B cell (primary cell): ENCODE results near the gene LRRC4C. TPM values are rescaled to one million over a fixed set of nuclear protein-coding genes. Genes with fewer than 3 reads are reported as not detected.

Experiments used
- ATAC-seq: fragments of 200-7000 bp; cut with Tn5 transposase; one replicate; pipeline ENCODE4 v1.10.0; 2021; ENCODE audit warnings: low read depth, mild to moderate bottlenecking, moderate number of reproducible peaks, moderate library complexity
- CTCF ChIA-PET: fragments of 350-600 bp; sonication (Branson Sonifier 250); formaldehyde crosslinking; loops from one replicate; lab custom pipeline; 2021; ENCODE audit warnings: antibody characterized with exemption, inconsistent platforms; lab: Charles Lee
- POLR2A ChIA-PET: fragments of 350-600 bp; sonication (Branson Sonifier 250); formaldehyde crosslinking; loops from one replicate; lab custom pipeline; 2021; ENCODE audit warnings: antibody characterized with exemption; lab: Charles Lee
- DNase-seq: peaks from one replicate; pipeline ENCODE4 v3.0.0; 2013
- H2AFZ ChIP-seq: 2 replicates; pipeline ENCODE4 v1.6.1; 2012; ENCODE audit warnings: mild to moderate bottlenecking, low read depth, low read length; ENCODE audit not compliant: insufficient read depth, poor library complexity, severe bottlenecking
- H3K27ac ChIP-seq, 2 donors: 1 replicate in 1 of 2; 2 replicates in 1 of 2; pipeline ENCODE4 v1.5.1; 2012 to 2013; ENCODE audit warnings: low read length in 2 of 2, mild to moderate bottlenecking in 2 of 2, moderate library complexity in 1 of 2
- H3K27me3 ChIP-seq, 4 experiments: fragments of 200-600 bp in 1 of 4; sonication (generic) in 1 of 4; replicated peaks in 1 of 4; 1 replicate in 2 of 4; 2 replicates in 2 of 4; pipeline versions ENCODE4 v1.6.1 to v1.7.0; 2013 to 2016; ENCODE audit warnings: low read length in 3 of 4, mild to moderate bottlenecking in 2 of 4, mixed read lengths in 1 of 4, moderate library complexity in 1 of 4; ENCODE audit not compliant: insufficient read depth in 4 of 4, control insufficient read depth in 3 of 4; ENCODE audit errors: control extremely low read depth in 1 of 4
- H3K36me3 ChIP-seq, 2 experiments: replicated peaks in 1 of 2; 1 replicate in 1 of 2; 2 replicates in 1 of 2; pipeline versions ENCODE4 v1.6.1 to v1.7.1; 2013; ENCODE audit warnings: low read length in 1 of 2; ENCODE audit not compliant: insufficient read depth in 2 of 2, control insufficient read depth in 1 of 2; ENCODE audit errors: control extremely low read depth in 1 of 2, extremely low read depth in 1 of 2
- H3K4me1 ChIP-seq, 2 donors: fragments of 200-600 bp in 1 of 2; sonication (generic) in 1 of 2; 1 replicate in 1 of 2; 2 replicates in 1 of 2; pipeline versions ENCODE4 v1.5.1 to v1.6.1; 2013 to 2017; ENCODE audit warnings: low read length in 2 of 2; ENCODE audit not compliant: control insufficient read depth in 2 of 2, insufficient read depth in 2 of 2
- H3K4me2 ChIP-seq: replicated peaks from 2 replicates; pipeline ENCODE3; 2012; ENCODE audit warnings: mild to moderate bottlenecking, low read depth, low read length; ENCODE audit not compliant: poor library complexity, severe bottlenecking
- H3K4me3 ChIP-seq, 5 experiments: fragments of 200-600 bp in 1 of 5; sonication (generic) in 1 of 5; 1 replicate in 3 of 5; 2 replicates in 2 of 5; pipeline versions ENCODE4 v1.5.1 to v1.7.0; 2011 to 2016; ENCODE audit warnings: low read length in 4 of 5, mild to moderate bottlenecking in 4 of 5, low read depth in 2 of 5, control low read depth in 1 of 5, moderate library complexity in 1 of 5; ENCODE audit not compliant: insufficient read depth in 1 of 5; ENCODE audit errors: control extremely low read depth in 1 of 5, extremely low read depth in 1 of 5
- H3K79me2 ChIP-seq: fragments of 200-600 bp; sonication (generic); one replicate; pipeline ENCODE4 v1.6.0; 2016; ENCODE audit warnings: low read length; ENCODE audit not compliant: control insufficient read depth, insufficient read depth
- H3K9ac ChIP-seq: fragments of 200-600 bp; sonication (generic); 2 replicates; pipeline ENCODE4 v1.6.1; 2017; ENCODE audit warnings: mild to moderate bottlenecking, low read length, moderate library complexity
- H3K9me3 ChIP-seq, 3 donors: one replicate each; pipeline versions ENCODE4 v1.6.1 to v1.7.1; 2013; ENCODE audit warnings: low read length in 2 of 3; ENCODE audit not compliant: control insufficient read depth in 2 of 3, insufficient read depth in 1 of 3; ENCODE audit errors: control extremely low read depth in 1 of 3
- H4K20me1 ChIP-seq: 2 replicates; pipeline ENCODE4 v1.6.0; 2012; ENCODE audit warnings: mild to moderate bottlenecking, low read length; ENCODE audit not compliant: insufficient read depth, control insufficient read depth, poor library complexity, severe bottlenecking
- H3K27ac Mint-ChIP-seq: one replicate; pipeline ENCODE4 v1.8.0; 2021; ENCODE audit warnings: mixed read lengths
- H3K27me3 Mint-ChIP-seq: one replicate; pipeline ENCODE4 v1.8.0; 2021; ENCODE audit warnings: mixed read lengths
- H3K4me1 Mint-ChIP-seq: one replicate; pipeline ENCODE4 v1.8.0; 2021; ENCODE audit warnings: mixed read lengths
- H3K4me3 Mint-ChIP-seq: one replicate; pipeline ENCODE4 v1.8.0; 2021; ENCODE audit warnings: mixed read lengths
- H3K9me3 Mint-ChIP-seq: one replicate; pipeline ENCODE4 v1.8.0; 2022; ENCODE audit warnings: mixed read lengths; ENCODE audit not compliant: insufficient read depth
- CTCF ChIP-seq: fragments of 200-600 bp; IDR thresholded peaks from one replicate; pipeline ENCODE4 v1.8.0; 2022; ENCODE audit warnings: antibody characterized with exemption, mild to moderate bottlenecking
- EZH2 ChIP-seq: IDR thresholded peaks from 2 replicates; pipeline ENCODE4 v1.6.1; 2012; ENCODE audit warnings: borderline replicate concordance, low read depth, mild to moderate bottlenecking, moderate library complexity, low read length; ENCODE audit not compliant: insufficient read depth, poor library complexity, severe bottlenecking
- WGBS: methylation state at CpG from one replicate; pipeline ENCODE4 v1.1.5; 2013; ENCODE audit warnings: missing lambda C conversion rate; ENCODE audit not compliant: insufficient coverage; 5-methylcytosine and 5-hydroxymethylcytosine counted together
- intact Hi-C: fragments of 100-400 bp; cut with micrococcal nuclease; formaldehyde crosslinking; loops from one replicate; pipeline ENCODE4 v1.10.0; 2022
- polyA plus RNA-seq: library from polyadenylated mRNA; depleted of rRNA; stranded (reverse); fragments of >200 nt; gene quantifications from 2 replicates; pipeline ENCODE4 v1.2.3, GENCODE V29; 2012
- total RNA-seq, 2 donors: library from RNA; stranded (reverse); fragments of 120-200 nt in 1 of 2; gene quantifications; 1 replicate in 1 of 2; 2 replicates in 1 of 2; pipeline versions ENCODE4 v1.2.3 to v1.2.4, GENCODE V29; 2013 to 2022

The LRRC4C gene
- total and polyA plus RNA-seq, 2 donors (not counting 1 experiment from before 2014, with no cell fraction given): 0.57 TPM; not detected in 1

GRCh38 chr11:40187295-40187694 is 1272.2 kb downstream of the LRRC4C start:
- H3K9me3 Mint-ChIP-seq: no peaks in the 10 kb centered on the region
- intact Hi-C loops: no loop called here
- POLR2A ChIA-PET: no interaction called here
- Histone ChIP-seq H3K4me1 (no peaks in the 10 kb centered on the region), H3K4me3 (no peak overlapping the region), H3K9ac (no peak overlapping the region), H3K4me2 (no peak overlapping the region), H3K79me2 (no peaks in the 10 kb centered on the region), H3K27me3 (no peaks in the 10 kb centered on the region), H3K9me3 (peaks cover 0 to 3% (median 0%) of the 10 kb centered on the region in 3 donors), H2AFZ (no peak overlapping the region), H4K20me1 (no peaks in the 10 kb centered on the region), H3K36me3 (no peaks in the 10 kb centered on the region), H3K27ac (no peak overlapping the region)
- TF ChIP-seq EZH2: no peak
- TF ChIP-seq CTCF: no peak
- CTCF ChIA-PET: no interaction called here
- H3K27me3 Mint-ChIP-seq: no peaks in the 10 kb centered on the region
- no peak overlapping the region for H3K4me3 Mint-ChIP-seq
- H3K4me1 Mint-ChIP-seq: no peaks in the 10 kb centered on the region
- DNase-seq: no peak
- no peak for ATAC-seq
- 70% methylated on average over 2 of the region's 4 CpGs for WGBS
- no peak overlapping the region for H3K27ac Mint-ChIP-seq

- Mint-ChIP-seq H3K9me3 (no peaks in the 10 kb centered on the region), H3K27me3 (no peaks in the 10 kb centered on the region), H3K4me1 (no peaks in the 10 kb centered on the region), H3K4me3 (no peak overlapping the region), H3K27ac (no peak overlapping the region)
- intact Hi-C loops: no loop called here
- DNase-seq: no peak
- Histone ChIP-seq H3K4me1 (no peaks in the 10 kb centered on the region), H2AFZ (no peak overlapping the region), H3K9ac (no peak overlapping the region), H3K4me3 (no peak overlapping the region), H3K79me2 (no peaks in the 10 kb centered on the region), H4K20me1 (no peaks in the 10 kb centered on the region), H3K27ac (no peak overlapping the region), H3K27me3 (no peaks in the 10 kb centered on the region), H3K4me2 (no peak overlapping the region), H3K9me3 (no peaks in the 10 kb centered on the region), H3K36me3 (no peaks in the 10 kb centered on the region)
- no peak for ATAC-seq
- CTCF ChIA-PET: no interaction called here
- no peak for TF ChIP-seq EZH2
- TF ChIP-seq CTCF: no peak
- POLR2A ChIA-PET: no interaction called here
- 68% methylated on average over 5 of the region's 13 CpGs for WGBS
These were observed 1272.8 kb downstream of the LRRC4C start for GRCh38 chr11:40186437-40187263.
